Karpas-422 (cell line): ENCODE results near the gene TRNP1. TPM values are rescaled to one million over a fixed set of nuclear protein-coding genes. Genes with fewer than 3 reads are reported as not detected.
A peak's percentile ranks its signal among the peaks of the same experiment; 100 is the strongest.

ENCODE experiments used
- DNase-seq: peaks from one replicate; pipeline ENCODE4 v3.0.0-alpha.2; 2015
- H2AFZ ChIP-seq: fragments of 200-600 bp; sonication (generic); 2 replicates; pipeline ENCODE4 v1.6.1; 2014; ENCODE audit warnings: antibody characterized with exemption, low read length, mixed read lengths
- H3K27ac ChIP-seq: fragments of 200-600 bp; sonication (generic); 2 replicates; pipeline ENCODE4 v1.5.1; 2014; ENCODE audit warnings: mild to moderate bottlenecking, low read length, moderate library complexity
- H3K27me3 ChIP-seq: fragments of 200-600 bp; sonication (generic); 2 replicates; pipeline ENCODE4 v1.6.1; 2014; ENCODE audit warnings: low read length, mixed read lengths
- H3K36me3 ChIP-seq: fragments of 200-600 bp; sonication (generic); 2 replicates; pipeline ENCODE4 v1.6.1; 2014; ENCODE audit warnings: low read length, mixed read lengths; ENCODE audit not compliant: insufficient read depth
- H3K4me1 ChIP-seq: fragments of 200-600 bp; sonication (generic); 2 replicates; pipeline ENCODE4 v1.6.1; 2014; ENCODE audit warnings: mild to moderate bottlenecking, low read length, mixed read lengths
- H3K4me2 ChIP-seq: fragments of 200-600 bp; sonication (generic); 2 replicates; pipeline ENCODE4 v1.6.1; 2014; ENCODE audit warnings: low read length, low read depth, mild to moderate bottlenecking; ENCODE audit not compliant: poor library complexity, severe bottlenecking
- H3K4me3 ChIP-seq: fragments of 200-600 bp; sonication (generic); 2 replicates; pipeline ENCODE4 v1.5.1; 2014; ENCODE audit warnings: mild to moderate bottlenecking, antibody characterized with exemption, low read length, mixed read lengths
- H3K79me2 ChIP-seq: fragments of 200-600 bp; sonication (generic); 2 replicates; pipeline ENCODE4 v1.6.1; 2014; ENCODE audit warnings: mild to moderate bottlenecking, low read length, mixed read lengths
- H3K9ac ChIP-seq: fragments of 200-600 bp; sonication (generic); 2 replicates; pipeline ENCODE4 v1.6.0; 2014; ENCODE audit warnings: low read length
- H3K9me2 ChIP-seq: fragments of 200-600 bp; sonication (generic), shearing (Covaris generic); replicated peaks from 2 replicates; pipeline ENCODE4 v1.6.0; 2014; ENCODE audit warnings: mild to moderate bottlenecking, low read length, moderate library complexity; ENCODE audit not compliant: insufficient read depth
- H3K9me3 ChIP-seq: fragments of 300-700, 200-600 bp; sonication (generic); 2 replicates; pipeline ENCODE4 v1.6.1; 2014; ENCODE audit warnings: low read length, mixed read lengths
- H4K20me1 ChIP-seq: fragments of 200-600 bp; sonication (generic); 2 replicates; pipeline ENCODE4 v1.6.1; 2014; ENCODE audit warnings: mild to moderate bottlenecking, antibody characterized with exemption, low read length, low read depth; ENCODE audit not compliant: insufficient read depth
- total RNA-seq: library from RNA; depleted of rRNA; stranded (reverse); fragments of >200 nt; shearing (Covaris generic); gene quantifications from 2 replicates; pipeline ENCODE4 v1.2.3, GENCODE V29; 2014; ENCODE audit warnings: low replicate concordance

TRNP1 gene
- total RNA-seq, 1 experiment from 2014 or later = not detected

- no peaks in the 10 kb centered on the region for H3K27me3 ChIP-seq
- no peaks in the 10 kb centered on the region for H3K4me1 ChIP-seq
- DNase-seq = no peak
- no peaks in the 10 kb centered on the region for H3K36me3 ChIP-seq
- no peak overlapping the region for H2AFZ ChIP-seq
- no peak overlapping the region for H3K27ac ChIP-seq
- H4K20me1 ChIP-seq = no peaks in the 10 kb centered on the region
- no peak overlapping the region for H3K4me3 ChIP-seq
- no peaks in the 10 kb centered on the region for H3K79me2 ChIP-seq
- H3K9me2 ChIP-seq = no peaks in the 10 kb centered on the region
- no peak overlapping the region for H3K9ac ChIP-seq
- H3K9me3 ChIP-seq = no peaks in the 10 kb centered on the region
- H3K4me2 ChIP-seq = no peak overlapping the region
Measured at GRCh38 chr1:27009601-27010197, 16.2 kb downstream of the TRNP1 start.

GRCh38 chr1:27010226-27010994 lies 16.9 kb downstream of the TRNP1 start:
- Histone ChIP-seq H3K4me3 (no peak overlapping the region), H4K20me1 (no peaks in the 10 kb centered on the region), H3K4me2 (no peak overlapping the region), H3K27me3 (no peaks in the 10 kb centered on the region), H2AFZ (no peak overlapping the region), H3K27ac (no peak overlapping the region), H3K36me3 (no peaks in the 10 kb centered on the region), H3K4me1 (no peaks in the 10 kb centered on the region), H3K79me2 (no peaks in the 10 kb centered on the region), H3K9ac (no peak overlapping the region), H3K9me2 (no peaks in the 10 kb centered on the region), H3K9me3 (no peaks in the 10 kb centered on the region)
- DNase-seq = no peak

- H3K27ac ChIP-seq = no peak overlapping the region
- H3K4me2 ChIP-seq = no peak overlapping the region
- H3K4me3 ChIP-seq = no peak overlapping the region
- H3K36me3 ChIP-seq = no peaks in the 10 kb centered on the region
- H3K4me1 ChIP-seq = no peaks in the 10 kb centered on the region
- H3K9me3 ChIP-seq = no peaks in the 10 kb centered on the region
- H3K79me2 ChIP-seq = no peaks in the 10 kb centered on the region
- H3K27me3 ChIP-seq = no peaks in the 10 kb centered on the region
- DNase-seq = no peak
- H3K9me2 ChIP-seq = no peaks in the 10 kb centered on the region
- no peak overlapping the region for H2AFZ ChIP-seq
- H3K9ac ChIP-seq = no peak overlapping the region
- H4K20me1 ChIP-seq = no peaks in the 10 kb centered on the region
Measured at GRCh38 chr1:27011058-27011764, 17.7 kb downstream of the TRNP1 start.

DNA sequence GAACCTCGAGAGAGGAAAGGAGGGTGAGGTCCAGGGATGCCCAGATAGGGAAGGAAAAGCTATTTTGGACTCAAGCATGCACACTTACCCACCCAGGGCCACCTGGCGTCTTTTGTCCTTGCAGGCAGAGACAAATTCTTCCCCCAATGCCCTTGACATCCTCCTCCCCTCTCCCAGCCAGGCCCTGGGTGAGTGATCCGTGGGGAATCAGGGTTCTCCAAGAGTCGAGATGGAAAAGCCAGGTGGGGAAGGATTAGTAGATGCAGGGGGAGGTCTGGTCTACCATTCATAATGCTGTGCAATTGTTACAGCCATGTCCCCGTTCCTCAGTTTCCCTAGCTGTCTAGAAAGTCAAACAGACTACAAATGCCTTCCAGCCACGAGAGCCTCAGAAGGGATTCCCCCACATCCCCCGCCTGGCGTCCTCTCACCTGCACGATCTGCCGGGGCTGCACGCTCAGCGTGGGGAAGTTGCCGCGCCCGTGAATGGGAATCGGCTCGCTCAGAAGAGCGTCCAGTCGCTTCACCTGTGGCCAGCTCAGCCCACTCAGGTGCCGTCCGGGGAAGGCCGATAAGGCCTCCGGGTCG lies 18.6 kb downstream of the TRNP1 start:
- no peak overlapping the region for H3K9ac ChIP-seq
- no peak for DNase-seq
- no peaks in the 10 kb centered on the region for H3K9me2 ChIP-seq
- no peaks in the 10 kb centered on the region for H3K9me3 ChIP-seq
- no peaks in the 10 kb centered on the region for H3K36me3 ChIP-seq
- H3K4me1 ChIP-seq = no peaks in the 10 kb centered on the region
- H2AFZ ChIP-seq = no peak overlapping the region
- no peaks in the 10 kb centered on the region for H4K20me1 ChIP-seq
- H3K27me3 ChIP-seq = no peaks in the 10 kb centered on the region
- no peaks in the 10 kb centered on the region for H3K79me2 ChIP-seq
- no peak overlapping the region for H3K27ac ChIP-seq
- no peak overlapping the region for H3K4me3 ChIP-seq
- H3K4me2 ChIP-seq = no peak overlapping the region

DNA sequence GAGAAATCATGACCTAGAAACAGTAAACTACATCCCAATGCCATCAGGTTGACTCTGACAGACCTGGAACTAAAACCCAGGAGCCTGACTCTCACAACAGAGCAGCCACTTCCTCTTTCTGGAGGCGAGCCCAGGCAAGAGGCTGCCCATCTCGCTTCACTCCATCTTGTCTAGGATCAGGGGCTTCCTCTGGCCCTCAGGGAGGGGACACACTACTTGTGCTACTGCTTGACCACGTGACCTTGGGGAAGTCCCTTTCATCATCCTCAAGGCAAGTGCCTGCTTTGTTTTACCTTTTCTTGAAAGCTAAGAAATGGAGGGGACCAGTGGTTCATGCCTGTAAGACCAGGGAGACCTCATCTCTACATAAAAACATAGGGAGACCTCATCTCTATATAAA lies 21.8 kb downstream of the TRNP1 start:
- no peaks in the 10 kb centered on the region for H3K36me3 ChIP-seq
- no peak overlapping the region for H3K4me2 ChIP-seq
- H3K9me2 ChIP-seq = no peaks in the 10 kb centered on the region
- no peak overlapping the region for H3K4me3 ChIP-seq
- H4K20me1 ChIP-seq = no peaks in the 10 kb centered on the region
- H3K27ac ChIP-seq = no peak overlapping the region
- H3K79me2 ChIP-seq = no peaks in the 10 kb centered on the region
- no peaks in the 10 kb centered on the region for H3K9me3 ChIP-seq
- H3K9ac ChIP-seq = no peak overlapping the region
- peak; percentile 58 for DNase-seq
- H3K27me3 ChIP-seq = no peaks in the 10 kb centered on the region
- H3K4me1 ChIP-seq = no peaks in the 10 kb centered on the region
- no peak overlapping the region for H2AFZ ChIP-seq

GRCh38 chr1:27016376-27016775 lies 22.9 kb downstream of the TRNP1 start:
- Histone ChIP-seq H4K20me1 (no peaks in the 10 kb centered on the region), H3K4me1 (no peaks in the 10 kb centered on the region), H3K79me2 (no peaks in the 10 kb centered on the region), H2AFZ (no peak overlapping the region), H3K36me3 (no peaks in the 10 kb centered on the region), H3K4me2 (no peak overlapping the region), H3K27me3 (no peaks in the 10 kb centered on the region), H3K9me2 (no peaks in the 10 kb centered on the region), H3K9ac (no peak overlapping the region), H3K27ac (no peak overlapping the region), H3K4me3 (no peak overlapping the region), H3K9me3 (no peaks in the 10 kb centered on the region)
- no peak for DNase-seq

GRCh38 chr1:27017207-27017606 lies 23.7 kb downstream of the TRNP1 start:
- no peak overlapping the region for H3K27ac ChIP-seq
- no peaks in the 10 kb centered on the region for H3K27me3 ChIP-seq
- H3K4me2 ChIP-seq = no peak overlapping the region
- no peaks in the 10 kb centered on the region for H3K4me1 ChIP-seq
- H3K9me3 ChIP-seq = no peaks in the 10 kb centered on the region
- no peaks in the 10 kb centered on the region for H3K9me2 ChIP-seq
- H3K4me3 ChIP-seq = no peak overlapping the region
- H3K79me2 ChIP-seq = no peaks in the 10 kb centered on the region
- no peak overlapping the region for H2AFZ ChIP-seq
- H3K36me3 ChIP-seq = no peaks in the 10 kb centered on the region
- H4K20me1 ChIP-seq = no peaks in the 10 kb centered on the region
- DNase-seq = no peak
- no peak overlapping the region for H3K9ac ChIP-seq

DNA sequence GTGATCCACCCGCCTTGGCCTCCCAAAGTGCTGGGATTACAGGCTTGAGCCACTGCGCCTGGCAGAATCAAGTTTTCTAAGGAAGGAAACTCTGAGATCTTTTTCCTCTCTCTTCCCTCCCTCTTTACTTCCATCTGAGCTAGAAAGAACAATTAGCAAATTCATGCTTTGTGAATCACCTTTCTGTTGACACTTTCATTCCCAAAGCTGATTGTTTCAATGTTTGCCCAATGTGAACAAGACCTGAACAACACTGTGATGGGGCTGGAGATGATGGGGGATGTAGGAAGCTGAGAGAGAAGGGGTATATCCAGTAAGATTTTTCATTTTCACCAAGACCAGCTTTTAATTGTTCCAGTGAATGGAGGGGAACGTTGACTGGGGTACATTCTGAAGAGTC lies 24.8 kb downstream of the TRNP1 start:
- no peaks in the 10 kb centered on the region for H4K20me1 ChIP-seq
- no peak for DNase-seq
- no peak overlapping the region for H2AFZ ChIP-seq
- no peak overlapping the region for H3K9ac ChIP-seq
- H3K9me3 ChIP-seq = no peaks in the 10 kb centered on the region
- H3K4me2 ChIP-seq = no peak overlapping the region
- no peaks in the 10 kb centered on the region for H3K36me3 ChIP-seq
- H3K4me3 ChIP-seq = no peak overlapping the region
- H3K27me3 ChIP-seq = no peaks in the 10 kb centered on the region
- H3K27ac ChIP-seq = no peak overlapping the region
- no peaks in the 10 kb centered on the region for H3K79me2 ChIP-seq
- no peaks in the 10 kb centered on the region for H3K4me1 ChIP-seq
- no peaks in the 10 kb centered on the region for H3K9me2 ChIP-seq
